Heart left ventricle (tissue), 16 donors: ENCODE measurements around the gene CPXM2. TPM values are rescaled to one million over a fixed set of nuclear protein-coding genes. Genes with fewer than 3 reads are reported as not detected.

ENCODE experiments used
- ATAC-seq, 4 donors: fragments of 200-7000 bp; cut with Tn5 transposase; one replicate each; pipeline ENCODE4 v1.9.1; 2020 to 2022; ENCODE audit warnings: moderate library complexity in 4 of 4, mild to moderate bottlenecking in 3 of 4, moderate number of reproducible peaks in 1 of 4
- DNase-seq, 5 donors: peaks; one replicate each; pipeline ENCODE4 v3.0.0-alpha.2; 2020
- H3K27ac ChIP-seq, 12 donors: fragments of 200-600 bp; sonication (generic) in 4 of 12; one replicate each; pipeline versions ENCODE4 v1.5.0 to v1.8.0; 2016 to 2022; ENCODE audit warnings: mild to moderate bottlenecking in 2 of 12
- H3K27me3 ChIP-seq, 9 donors: fragments of 200-600 bp; sonication (generic) in 2 of 9; one replicate each; pipeline versions ENCODE4 v1.5.1 to v1.8.0; 2016 to 2022; ENCODE audit warnings: mild to moderate bottlenecking in 3 of 9
- H3K36me3 ChIP-seq, 9 donors: fragments of 200-600 bp; sonication (generic) in 2 of 9; one replicate each; pipeline versions ENCODE4 v1.5.0 to v1.8.0; 2018 to 2022; ENCODE audit warnings: mild to moderate bottlenecking in 2 of 9
- H3K4me1 ChIP-seq, 12 donors: fragments of 200-600 bp; sonication (generic) in 4 of 12; one replicate each; pipeline versions ENCODE4 v1.5.0 to v1.8.0; 2016 to 2022; ENCODE audit warnings: mild to moderate bottlenecking in 3 of 12
- H3K4me3 ChIP-seq, 12 donors: fragments of 200-600 bp; sonication (generic) in 4 of 12; one replicate each; pipeline versions ENCODE4 v1.5.0 to v1.8.0; 2017 to 2022; ENCODE audit warnings: mild to moderate bottlenecking in 9 of 12, moderate library complexity in 4 of 12
- H3K9me3 ChIP-seq, 12 donors: fragments of 200-600 bp; sonication (generic) in 4 of 12; one replicate each; pipeline versions ENCODE4 v1.5.0 to v1.8.0; 2016 to 2022; ENCODE audit warnings: mild to moderate bottlenecking in 1 of 12
- POLR2A ChIP-seq, 2 donors: fragments of 450-650 bp; IDR thresholded peaks; one replicate each; pipeline ENCODE4 v1.6.1; 2017; ENCODE audit warnings: antibody characterized with exemption in 2 of 2, mild to moderate bottlenecking in 2 of 2, moderate library complexity in 2 of 2
- WGBS, 4 donors: extraction: QIAGEN DNeasy Blood & Tissue Kit in 2 of 4; methylation state at CpG; one replicate each; pipeline versions ENCODE4 v1.1.5 to v1.1.7; 2013 to 2018; 5-methylcytosine and 5-hydroxymethylcytosine counted together
- intact Hi-C, 10 donors: fragments of 100-400 bp; cut with DNase I; formaldehyde crosslinking; loops; one replicate each; pipeline versions ENCODE4 v1.11.1 to v1.14.2; 2022
- polyA plus RNA-seq, 2 donors: library from polyadenylated mRNA; stranded (reverse); fragments of 200-250 nt; gene quantifications; one replicate each; pipeline ENCODE4 v1.2.3, GENCODE V29; 2013
- total RNA-seq, 9 donors: library from RNA; depleted of rRNA in 2 of 9; stranded (reverse); fragments of >200 nt in 2 of 9; fragmentation: NEBNext Ultra II Directional in 3 of 9; extraction: Animal tissue kit (Norgen Biotek cat#: 25700) in 3 of 9; gene quantifications; one replicate each; pipeline versions ENCODE4 v1.1.0 to v1.2.4, GENCODE V29; 2016 to 2023
- TF ChIP-seq, protein P1 (sequence below), 12 donors: fragments of 200-600 bp; sonication (generic) in 4 of 12; IDR thresholded peaks; one replicate each; pipeline versions ENCODE4 v1.5.0 to v1.8.0; 2018 to 2022; ENCODE audit warnings: antibody characterized with exemption in 12 of 12, mild to moderate bottlenecking in 5 of 12
- donor health status: ischemic (EF 13 %, LVEDD 7.1; RV severe dilation, severe dysfunction).
- donor health status: healthy with polysubstance abuse.
- donor health status: DM: no; HTN: yes; CAD: no.
- donor health status: DM: no; HTN: no; CAD: no.
- donor health status: ischemic (EF 25% LVEDD 6.9; RV normal size, moderate dysfunction).
- donor health status: ischemic (EF 25% LVEDD 5.7; RV mildly dilated, moderate dysfunction).
- donor health status: healthy.
- donor health status: DM: yes; HTN: yes; CAD: no.
- donor health status: ischemic (EF 35%, LVEDD 5.7; RV mildly dilated, moderate dysfunction).
- donor health status: nonischemic (EF 11% LVEDD 7.7; RV severe dilation, severe dysfunction).
- donor health status: DM: yes; HTN: yes; CAD: no.
- donor health status: PGD.
- donor health status: ischemic (EF 29% LVEDD 5.4; RV normal size, mild dysfunction).
- donor health status: nonischemic (EF 23%, LVEDD 6.1; RV moderate dilation, normal function).

Gene CPXM2
- total and polyA plus RNA-seq, 11 donors = 1.1 to 23.2 (median 4.2) TPM

DNA sequence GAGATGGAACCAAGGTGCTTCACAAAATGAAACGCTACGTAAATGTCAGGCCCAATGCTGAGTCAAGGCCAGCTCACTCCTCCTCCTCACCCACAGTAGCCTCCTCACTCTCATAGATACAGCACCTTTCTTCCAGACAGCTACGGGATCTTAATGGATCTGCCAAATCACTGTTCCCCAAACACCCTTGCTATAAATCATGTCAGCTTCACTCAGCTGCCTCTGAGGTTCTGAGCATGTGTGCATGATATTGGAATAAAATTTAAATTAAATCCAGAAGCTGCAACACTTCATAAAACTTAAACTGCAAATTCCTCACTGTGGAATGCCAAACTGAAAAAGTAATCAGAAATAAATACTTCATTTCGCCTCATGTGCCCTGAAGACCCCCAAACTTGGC, 14.7 kb upstream of the CPXM2 start:
- TF ChIP-seq, protein P1, sequence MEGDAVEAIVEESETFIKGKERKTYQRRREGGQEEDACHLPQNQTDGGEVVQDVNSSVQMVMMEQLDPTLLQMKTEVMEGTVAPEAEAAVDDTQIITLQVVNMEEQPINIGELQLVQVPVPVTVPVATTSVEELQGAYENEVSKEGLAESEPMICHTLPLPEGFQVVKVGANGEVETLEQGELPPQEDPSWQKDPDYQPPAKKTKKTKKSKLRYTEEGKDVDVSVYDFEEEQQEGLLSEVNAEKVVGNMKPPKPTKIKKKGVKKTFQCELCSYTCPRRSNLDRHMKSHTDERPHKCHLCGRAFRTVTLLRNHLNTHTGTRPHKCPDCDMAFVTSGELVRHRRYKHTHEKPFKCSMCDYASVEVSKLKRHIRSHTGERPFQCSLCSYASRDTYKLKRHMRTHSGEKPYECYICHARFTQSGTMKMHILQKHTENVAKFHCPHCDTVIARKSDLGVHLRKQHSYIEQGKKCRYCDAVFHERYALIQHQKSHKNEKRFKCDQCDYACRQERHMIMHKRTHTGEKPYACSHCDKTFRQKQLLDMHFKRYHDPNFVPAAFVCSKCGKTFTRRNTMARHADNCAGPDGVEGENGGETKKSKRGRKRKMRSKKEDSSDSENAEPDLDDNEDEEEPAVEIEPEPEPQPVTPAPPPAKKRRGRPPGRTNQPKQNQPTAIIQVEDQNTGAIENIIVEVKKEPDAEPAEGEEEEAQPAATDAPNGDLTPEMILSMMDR (IDR thresholded peaks at IDR 0.05) = no peak
- no peak for TF ChIP-seq POLR2A (IDR thresholded peaks at IDR 0.05)
- no peaks in the 10 kb centered on the region for H3K4me1 ChIP-seq

DNA sequence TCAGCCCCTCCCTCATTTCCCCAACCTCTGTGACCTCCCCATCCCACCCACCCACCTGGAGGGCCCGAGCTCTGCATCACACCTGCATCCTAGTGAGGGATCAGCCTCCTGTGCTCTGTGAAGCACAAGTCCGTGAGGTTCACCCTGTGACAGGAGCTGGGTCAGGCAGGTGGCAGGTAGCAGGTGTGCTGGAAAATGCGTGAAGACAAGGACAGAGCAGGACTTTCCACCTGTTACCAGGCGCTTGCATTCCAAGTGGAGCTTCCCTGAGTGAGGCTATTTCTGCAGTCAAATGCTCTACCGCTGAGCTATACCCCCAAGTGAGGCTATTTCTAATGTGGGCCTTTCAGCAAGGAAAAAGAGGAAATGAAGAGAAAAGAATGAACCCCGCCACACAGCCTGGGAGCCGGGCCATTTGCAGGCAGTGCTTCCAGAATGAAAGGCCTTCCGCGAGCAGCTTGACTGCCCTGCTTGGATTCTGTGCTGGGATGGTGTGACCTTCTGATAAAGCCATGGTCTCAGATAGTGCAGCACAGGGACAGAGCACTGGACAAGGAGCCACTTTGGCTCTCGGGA, 13.3 kb upstream of the CPXM2 start:
- ATAC-seq = no peak
- Histone ChIP-seq H3K9me3 (peaks cover 0 to 12% (median 6%) of the 10 kb centered on the region in 12 donors), H3K27me3 (peaks cover 0 to 26% (median 0%) of the 10 kb centered on the region in 9 donors), H3K36me3 (no peaks in the 10 kb centered on the region), H3K27ac (no peak overlapping the region), H3K4me1 (no peaks in the 10 kb centered on the region), H3K4me3 (no peak overlapping the region)
- WGBS, 4 donors = 50 to 66% (median 57%) methylated on average over 9 to 10 of the region's 10 CpGs
- TF ChIP-seq, protein P1 (IDR thresholded peaks at IDR 0.05) = no peak
- intact Hi-C loops = no loop called here
- no peak for DNase-seq

More for the DNA sequence above, 14.7 kb upstream of the CPXM2 start:
- no peak overlapping the region for H3K27ac ChIP-seq
- H3K9me3 ChIP-seq = no peaks in the 10 kb centered on the region
- ATAC-seq (no peak), DNase-seq (no peak)
- H3K4me3 ChIP-seq = no peak overlapping the region
- H3K27me3 ChIP-seq = peaks cover 0 to 37% (median 2%) of the 10 kb centered on the region in 9 donors
- no peaks in the 10 kb centered on the region for H3K36me3 ChIP-seq
- intact Hi-C loops = no loop called here
- 85 to 87% (median 86%) methylated on average over 4 of the region's 4 CpGs for WGBS, 4 donors

DNA sequence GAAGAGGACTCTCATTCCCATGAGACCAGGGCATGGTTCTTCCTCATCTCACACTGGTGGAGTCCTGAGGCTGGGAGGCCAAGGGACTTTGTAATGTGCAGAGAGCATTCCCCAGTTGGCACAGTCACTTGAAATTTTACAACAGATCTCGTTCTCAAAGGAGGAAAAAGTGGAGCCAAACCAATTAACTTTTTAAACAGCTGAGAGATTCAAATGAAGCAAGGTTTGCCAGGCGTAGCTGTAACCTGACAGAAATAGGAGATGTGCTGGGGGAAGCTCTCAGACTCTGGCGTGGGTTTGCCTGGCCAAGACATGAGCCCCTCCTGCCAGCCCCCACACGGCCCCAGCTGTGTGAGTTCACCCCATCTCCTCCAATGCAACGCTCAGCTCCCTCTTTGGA, 12.0 kb upstream of the CPXM2 start:
- intact Hi-C loops = no loop called here
- Histone ChIP-seq H3K9me3 (peaks cover 0 to 13% (median 6%) of the 10 kb centered on the region in 12 donors), H3K4me1 (no peaks in the 10 kb centered on the region), H3K27me3 (peaks cover 0 to 17% (median 0%) of the 10 kb centered on the region in 9 donors), H3K36me3 (no peaks in the 10 kb centered on the region), H3K4me3 (no peak overlapping the region), H3K27ac (peak overlapping the region in 1 of 12 donors; percentile 59)
- 51 to 67% (median 59%) methylated on average over 5 of the region's 5 CpGs for WGBS, 4 donors
- ATAC-seq (no peak), DNase-seq (no peak)
- no peak for TF ChIP-seq POLR2A (IDR thresholded peaks at IDR 0.05)
- TF ChIP-seq, protein P1 (IDR thresholded peaks at IDR 0.05) = no peak

DNA sequence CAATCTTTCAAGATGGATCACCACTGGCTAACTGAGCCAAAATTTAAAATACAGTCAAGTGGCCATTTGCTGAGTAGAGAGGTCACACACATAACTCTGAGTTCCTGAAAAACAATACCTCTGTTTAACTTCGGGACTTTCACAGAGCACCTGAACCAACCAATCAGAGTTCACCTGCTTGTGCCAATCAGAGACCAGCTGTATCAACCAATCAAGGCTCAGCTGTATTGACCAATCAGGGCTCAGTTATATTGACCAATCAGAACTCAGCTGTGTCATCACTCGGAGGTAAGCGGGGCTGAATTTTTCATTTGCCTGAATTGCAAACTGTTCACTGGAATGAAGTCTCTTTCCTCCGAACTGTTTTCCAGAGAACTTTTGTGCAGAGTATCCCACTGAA, 10.0 kb upstream of the CPXM2 start:
- no peaks in the 10 kb centered on the region for H3K4me1 ChIP-seq
- no peak overlapping the region for H3K4me3 ChIP-seq
- DNase-seq = no peak
- TF ChIP-seq POLR2A (IDR thresholded peaks at IDR 0.05) = no peak
- TF ChIP-seq, protein P1 (IDR thresholded peaks at IDR 0.05) = no peak
- H3K27me3 ChIP-seq = peaks cover 0 to 12% (median 0%) of the 10 kb centered on the region in 9 donors
- intact Hi-C loops = no loop called here
- H3K9me3 ChIP-seq = peaks cover 0 to 13% (median 6%) of the 10 kb centered on the region in 12 donors
- no peak overlapping the region for H3K27ac ChIP-seq
- 88 to 93% (median 92%) methylated on average over 4 of the region's 4 CpGs for WGBS, 4 donors
- ATAC-seq = no peak
- H3K36me3 ChIP-seq = no peaks in the 10 kb centered on the region
